HG03342 (cell line): ENCODE measurements around the gene MAML3.
A peak's percentile ranks its signal among the peaks of the same experiment; 100 is the strongest.

Experiments
- ATAC-seq: cut with Tn5 transposase; IDR thresholded peaks from one replicate; pipeline ENCODE4 v1.9.1; 2021; ENCODE audit warnings: mild to moderate bottlenecking, moderate library complexity; ENCODE audit not compliant: unreplicated experiment

MAML3 gene

DNA sequence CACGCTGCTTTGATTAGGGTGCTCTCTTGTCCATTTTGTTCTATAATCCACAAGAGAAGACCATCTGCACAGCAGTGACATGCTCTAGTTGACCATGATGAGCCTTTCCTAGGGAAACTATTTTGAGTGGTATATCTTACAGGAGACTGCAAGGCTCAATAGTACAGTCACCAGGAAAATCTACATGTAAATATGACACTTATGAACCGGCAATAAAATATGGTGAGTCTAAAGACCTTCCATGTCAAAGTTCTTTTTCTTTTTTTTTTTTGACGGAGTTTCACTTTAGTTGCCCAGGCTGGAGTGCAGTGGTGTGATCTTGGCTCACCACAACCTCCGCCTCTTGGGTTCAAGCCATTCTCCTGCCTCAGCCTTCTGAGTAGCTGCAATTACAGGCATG lies 384.6 kb downstream of the MAML3 start:
- no peak for ATAC-seq

DNA sequence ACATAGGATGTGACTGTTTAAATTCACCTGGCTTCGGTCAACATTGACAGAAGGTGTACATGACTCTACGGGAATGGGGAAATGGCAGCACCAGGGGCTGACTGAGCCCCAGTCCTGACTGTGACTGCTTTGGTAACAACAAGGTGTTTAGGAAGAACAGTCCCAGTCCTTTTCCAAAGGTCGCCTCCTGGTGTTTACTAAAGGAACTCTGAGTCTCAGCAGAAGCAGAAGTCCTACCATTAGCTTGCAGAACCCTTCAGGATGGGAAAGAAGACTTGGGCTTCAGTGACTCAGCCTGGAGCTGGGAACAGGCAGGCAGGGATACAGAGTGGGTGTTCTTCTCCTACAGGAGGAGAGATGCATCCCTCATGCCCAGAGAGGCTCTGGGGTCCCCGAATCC lies 385.1 kb downstream of the MAML3 start:
- no peak for ATAC-seq

DNA sequence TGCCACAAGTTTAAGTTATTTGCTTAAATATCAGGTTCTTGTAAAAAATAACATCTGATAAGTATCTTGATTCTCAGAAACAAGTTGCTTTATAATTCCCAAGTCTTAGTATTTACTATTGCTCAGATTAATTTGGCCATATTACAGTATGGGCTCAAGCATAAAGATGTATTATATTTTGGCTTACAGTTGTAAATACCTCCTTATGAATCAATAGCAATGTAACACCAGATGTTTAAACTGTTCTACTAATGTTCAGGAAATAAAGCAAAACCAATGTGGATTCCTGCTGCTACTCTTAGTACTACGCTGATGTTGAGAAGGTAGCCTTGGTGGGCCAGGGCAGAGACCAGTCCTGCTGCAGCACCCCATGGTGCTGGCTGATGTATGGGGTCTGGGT lies 385.6 kb downstream of the MAML3 start:
- ATAC-seq: no peak

DNA sequence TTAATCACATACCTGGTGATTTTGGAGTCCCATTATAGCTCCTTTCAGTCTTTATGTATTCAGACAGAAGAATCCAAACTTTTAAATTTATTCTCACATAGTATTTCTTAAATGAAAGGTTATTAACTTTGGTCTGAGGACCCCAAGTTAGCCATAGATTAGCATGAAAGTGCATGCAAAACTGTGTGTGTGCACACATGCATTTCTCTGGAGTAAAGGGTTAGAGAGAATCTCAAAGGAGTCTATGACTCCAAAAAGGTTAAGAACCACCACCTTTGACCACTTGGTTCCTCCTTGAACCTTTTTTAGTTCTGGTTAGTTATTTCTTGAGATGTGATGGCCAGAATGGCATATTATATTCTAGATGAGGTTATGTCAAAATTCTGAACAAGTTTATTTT lies 386.4 kb downstream of the MAML3 start:
- ATAC-seq: no peak

DNA sequence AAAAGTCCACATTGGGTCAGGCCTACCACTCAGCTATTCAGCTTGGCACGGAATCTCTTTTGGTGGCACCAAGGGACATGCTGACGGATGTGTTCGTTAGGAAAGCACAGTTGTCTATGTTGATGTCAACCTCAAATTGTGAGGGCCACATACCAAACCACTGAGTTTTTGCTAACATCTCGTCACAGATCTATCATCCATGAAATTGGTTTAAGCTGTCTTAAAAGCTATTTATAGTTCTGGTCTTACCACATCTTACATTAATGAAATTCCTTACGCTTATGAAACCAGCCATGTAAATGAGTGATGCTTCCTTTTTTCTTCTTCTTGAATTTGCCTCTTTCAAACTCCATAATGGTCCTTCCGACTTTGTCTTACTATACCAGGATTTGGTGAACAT lies 386.8 kb downstream of the MAML3 start:
- ATAC-seq: no peak

DNA sequence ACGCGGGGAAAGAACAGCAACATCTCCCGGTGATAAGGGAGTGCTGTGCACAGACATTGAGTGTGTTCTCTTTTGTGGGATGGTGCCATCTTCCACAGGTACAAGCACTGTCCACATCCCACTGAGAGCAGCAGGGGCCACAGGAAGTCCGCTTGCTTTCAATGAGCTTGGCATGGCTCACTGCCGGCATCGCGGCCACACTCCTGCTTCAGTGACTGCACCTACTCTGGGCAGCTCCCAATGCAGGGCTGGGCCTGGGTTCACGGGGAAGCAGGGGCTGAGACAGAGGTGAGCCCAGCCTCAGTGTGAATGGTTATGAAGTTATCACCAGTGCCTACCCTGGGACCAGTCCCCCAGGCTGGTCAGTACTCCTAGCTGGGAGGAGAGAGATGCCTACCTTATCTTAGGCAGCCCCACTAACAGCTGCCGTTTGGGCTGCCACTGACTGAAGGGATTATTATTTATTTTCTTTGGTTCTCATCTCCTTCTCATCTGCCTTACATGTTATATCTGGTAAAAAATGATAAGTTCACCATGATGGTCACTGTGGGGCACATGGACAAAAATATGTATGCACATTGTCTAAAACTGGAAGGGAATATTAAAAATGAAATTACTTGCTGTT lies 389.2 kb downstream of the MAML3 start:
- ATAC-seq: no peak

DNA sequence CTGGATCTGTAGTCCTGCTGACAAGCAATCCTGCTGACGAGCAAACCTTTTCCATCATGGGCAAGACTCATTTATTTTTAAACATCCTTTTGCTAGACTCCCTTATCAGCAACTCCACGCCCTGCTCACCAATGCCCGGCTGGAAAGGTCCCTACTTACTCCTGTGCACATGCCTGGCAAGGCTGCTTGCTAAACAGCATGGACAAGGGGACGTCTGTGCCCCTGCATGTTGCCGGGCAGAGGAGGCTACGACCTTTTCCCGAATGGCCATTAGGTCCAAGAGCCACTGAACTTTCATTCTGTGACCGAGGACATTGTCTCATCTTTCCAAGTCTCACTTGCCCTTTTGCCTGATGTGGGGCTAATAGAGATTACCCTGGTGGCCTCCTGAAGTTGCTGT lies 389.8 kb downstream of the MAML3 start:
- no peak for ATAC-seq

DNA sequence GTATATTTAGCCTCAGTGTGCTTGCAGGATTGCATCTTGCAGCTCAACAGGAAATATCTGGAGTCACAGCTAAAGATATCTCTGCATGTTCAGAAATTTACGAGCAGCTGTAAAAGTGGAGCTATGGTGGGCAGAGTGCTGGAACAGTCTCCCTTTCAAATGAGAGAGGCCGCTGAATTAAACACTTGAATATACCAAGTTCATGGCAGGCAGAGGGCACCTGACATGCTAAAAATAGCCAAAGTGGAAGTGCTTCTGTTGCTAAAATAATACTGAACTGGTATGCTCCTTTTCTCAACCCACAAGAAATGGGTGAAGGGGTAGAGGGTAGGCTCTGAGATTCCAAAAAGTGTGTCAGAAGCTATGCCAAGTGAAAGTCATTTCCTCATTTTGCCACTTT lies 390.3 kb downstream of the MAML3 start:
- no peak for ATAC-seq

DNA sequence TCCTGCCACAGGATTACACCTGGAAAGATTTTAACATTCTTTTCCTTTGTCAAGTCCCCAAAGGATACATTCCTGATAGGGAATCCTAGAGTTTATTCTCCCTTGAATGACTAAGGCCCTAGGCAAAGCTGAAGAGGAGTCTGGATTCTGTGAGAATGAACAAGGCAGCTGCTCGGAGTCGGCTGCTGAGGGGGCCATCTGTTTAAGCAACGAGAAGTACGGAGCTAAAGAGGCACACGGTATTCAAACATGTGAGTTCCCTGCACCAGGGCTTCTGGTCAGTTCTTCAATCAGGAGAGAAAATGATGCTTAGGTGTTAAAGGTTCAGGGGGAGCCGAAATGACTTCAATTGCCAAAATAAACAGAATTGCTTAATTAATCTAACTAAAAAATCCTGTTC lies 390.8 kb downstream of the MAML3 start:
- no peak for ATAC-seq

DNA sequence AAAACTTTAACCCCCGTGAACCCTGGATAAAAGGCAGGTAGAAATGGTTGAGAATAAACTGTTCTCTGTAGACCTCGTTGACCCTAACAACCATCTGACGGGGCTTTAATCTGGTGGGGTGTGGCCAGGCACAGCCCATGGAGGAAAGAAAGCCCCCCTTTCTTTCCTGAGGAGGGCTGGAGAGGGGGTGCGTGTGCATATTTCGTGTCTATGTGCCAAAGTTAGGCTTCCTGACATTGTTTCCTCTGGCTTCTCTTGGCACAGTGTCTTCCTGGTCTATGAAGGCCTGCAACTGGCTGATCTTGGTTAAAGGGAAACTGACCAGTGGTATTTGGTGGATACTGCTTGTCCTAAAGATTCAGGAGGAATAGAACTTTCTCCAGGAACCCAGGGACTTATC lies 391.3 kb downstream of the MAML3 start:
- no peak for ATAC-seq

DNA sequence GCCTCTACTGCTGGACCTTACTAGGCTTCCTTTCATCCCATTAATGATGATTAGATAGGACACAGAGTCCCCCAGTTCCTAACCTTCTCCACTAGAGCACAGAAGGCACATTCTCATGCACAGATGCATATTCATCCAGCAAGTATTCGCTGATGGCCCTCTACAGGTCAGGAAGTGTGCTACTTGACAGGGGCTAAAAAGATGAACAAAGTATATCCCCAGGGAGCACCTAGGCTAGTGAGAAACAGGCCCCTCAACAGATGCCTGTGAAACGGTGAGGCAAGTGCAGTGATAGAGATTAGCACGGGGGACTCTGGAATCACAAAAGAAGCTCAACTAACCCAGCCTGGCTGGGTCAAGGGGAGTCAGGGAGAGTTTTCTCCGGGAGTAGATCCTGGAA lies 392.5 kb downstream of the MAML3 start:
- ATAC-seq: peak; percentile 66

DNA sequence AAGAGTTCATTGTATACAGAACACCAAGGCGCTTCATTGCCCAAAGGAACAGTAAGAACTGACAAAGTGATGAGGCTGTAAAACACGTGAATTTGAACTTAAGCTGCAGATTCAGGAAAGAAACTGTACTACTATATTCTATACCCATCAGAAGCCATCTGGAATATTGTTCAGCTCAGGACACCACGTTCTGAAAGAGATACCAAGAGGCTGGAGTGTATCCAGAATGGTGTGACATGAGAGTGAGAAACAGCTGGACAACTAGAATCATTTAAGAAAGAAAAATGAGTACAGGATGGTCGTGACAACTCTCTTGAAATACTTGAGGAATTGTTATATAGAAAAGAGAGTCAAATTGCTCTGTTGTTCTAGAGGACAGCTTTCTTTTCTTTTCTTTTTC lies 393.4 kb downstream of the MAML3 start:
- no peak for ATAC-seq

DNA sequence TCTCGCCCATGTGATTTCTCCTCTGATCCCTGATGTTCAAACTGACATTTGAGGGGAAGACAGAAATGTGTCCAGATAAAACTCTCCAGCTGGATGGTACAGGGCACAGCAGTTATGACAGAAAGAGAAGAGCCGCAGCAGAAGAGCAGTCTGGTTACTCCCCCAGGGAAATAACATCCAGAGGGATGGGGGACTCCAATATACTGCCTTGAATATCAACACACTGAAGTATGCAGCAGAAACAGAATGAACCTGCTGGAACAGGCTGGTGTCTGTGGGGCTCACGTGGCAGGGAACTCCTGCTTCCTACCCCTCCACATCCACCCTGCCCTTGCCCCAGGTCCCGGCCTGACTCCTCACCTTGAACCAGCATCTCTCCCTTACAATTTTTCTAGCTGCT lies 394.9 kb downstream of the MAML3 start:
- ATAC-seq: no peak

DNA sequence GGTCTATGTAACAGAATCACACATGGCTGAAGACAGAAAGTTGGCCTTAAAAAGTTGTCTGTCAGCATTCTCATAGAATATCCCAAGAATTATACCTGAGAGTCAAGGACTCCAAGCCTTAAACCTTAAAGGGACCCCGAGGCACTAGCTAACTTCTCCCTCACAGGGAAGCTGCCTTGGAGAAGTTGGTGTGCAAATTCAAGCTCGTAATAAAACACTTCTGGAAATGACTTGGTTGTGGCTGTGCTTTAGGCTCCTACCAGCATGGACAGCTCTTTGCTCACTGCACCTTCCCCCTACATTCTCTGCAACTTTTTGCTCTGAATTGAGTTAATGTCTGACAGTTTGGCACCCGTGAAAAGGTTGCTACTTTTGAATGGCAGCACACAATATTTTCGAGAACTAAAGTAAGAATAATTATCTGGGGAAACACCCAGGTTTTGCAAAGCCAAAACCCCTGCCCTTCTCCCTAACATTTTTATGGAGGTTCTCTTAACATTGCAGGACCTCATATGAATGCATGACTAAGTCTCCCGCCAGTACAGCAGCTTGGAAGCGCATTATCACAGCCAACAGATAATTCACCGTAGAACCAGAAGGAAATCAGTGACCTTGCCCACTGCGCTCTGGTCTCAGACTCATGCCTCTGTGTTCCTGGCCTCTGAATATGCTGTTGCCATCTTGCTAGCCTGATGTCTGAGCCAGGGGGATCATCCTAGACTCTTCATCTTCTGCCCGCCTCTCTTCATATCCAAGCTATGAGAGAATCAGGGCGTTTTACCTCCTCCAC lies 397.4 kb downstream of the MAML3 start:
- no peak for ATAC-seq

DNA sequence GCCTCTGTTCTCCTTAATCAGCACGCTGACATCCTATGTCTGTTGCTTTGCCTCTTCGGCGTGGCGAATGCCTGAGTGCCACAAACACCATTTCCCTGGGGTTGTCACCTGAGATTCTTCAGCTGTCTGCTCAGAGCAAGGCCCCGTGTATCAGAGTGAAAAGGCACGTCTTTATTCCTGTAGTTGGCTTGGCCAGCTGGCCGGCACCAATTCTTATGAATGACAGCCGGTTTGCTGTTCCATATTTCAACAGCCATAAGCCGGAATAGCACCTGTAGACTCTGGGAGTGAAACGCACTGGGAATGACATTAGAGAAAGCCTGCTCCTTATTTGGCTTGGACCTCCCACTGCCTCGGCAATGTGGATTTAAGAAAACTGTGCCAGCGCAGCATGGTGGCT lies 399.0 kb downstream of the MAML3 start:
- ATAC-seq: no peak

DNA sequence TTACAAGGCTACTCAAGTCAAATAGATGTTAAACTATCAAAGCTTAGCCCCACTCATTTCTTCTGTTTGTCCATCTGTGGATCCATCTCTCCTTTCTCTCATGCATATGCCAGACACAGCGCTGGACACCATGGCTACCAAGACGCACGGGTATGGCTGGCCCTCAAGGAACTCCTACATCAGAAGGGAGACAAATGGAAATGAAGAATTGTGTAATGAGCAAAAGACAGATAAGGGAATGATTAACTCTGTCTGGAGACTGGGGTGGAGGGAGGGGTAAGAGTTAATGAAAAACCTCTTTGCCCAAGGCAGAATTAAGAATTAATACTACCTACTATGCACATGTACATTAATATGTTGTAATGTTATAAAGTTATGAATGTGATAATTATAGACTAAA lies 400.3 kb downstream of the MAML3 start:
- ATAC-seq: no peak

DNA sequence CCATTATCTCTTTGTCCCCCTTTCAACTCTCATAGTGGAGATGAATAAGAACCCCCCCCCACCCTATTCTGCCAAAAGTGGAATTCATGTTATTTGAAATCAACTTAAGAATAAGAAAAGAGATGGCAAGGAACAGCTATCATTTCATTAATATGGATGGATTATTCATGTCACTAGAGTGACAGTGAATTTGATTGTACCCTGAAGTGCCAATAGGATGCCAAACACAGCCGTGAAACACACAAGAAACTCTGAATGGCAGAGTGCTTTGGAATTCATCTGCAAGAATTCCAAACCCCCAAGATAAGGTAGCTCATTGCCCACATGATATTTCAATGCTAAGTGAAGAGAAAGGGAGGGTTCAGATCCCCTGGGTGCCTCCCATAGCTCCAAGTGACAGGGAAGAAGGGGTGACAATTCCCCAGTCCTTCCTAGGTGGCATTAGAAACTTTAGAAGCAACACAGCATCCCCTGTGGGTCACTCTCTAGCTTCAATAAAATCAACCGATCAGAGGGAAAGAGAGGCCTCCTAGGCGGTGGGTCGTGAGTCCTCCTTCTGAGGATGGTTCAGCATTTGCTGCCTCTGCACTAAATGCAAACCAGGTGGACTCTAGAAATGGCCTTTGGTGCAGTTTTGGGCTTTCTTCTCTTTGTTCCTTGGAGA lies 404.0 kb downstream of the MAML3 start:
- ATAC-seq: no peak

DNA sequence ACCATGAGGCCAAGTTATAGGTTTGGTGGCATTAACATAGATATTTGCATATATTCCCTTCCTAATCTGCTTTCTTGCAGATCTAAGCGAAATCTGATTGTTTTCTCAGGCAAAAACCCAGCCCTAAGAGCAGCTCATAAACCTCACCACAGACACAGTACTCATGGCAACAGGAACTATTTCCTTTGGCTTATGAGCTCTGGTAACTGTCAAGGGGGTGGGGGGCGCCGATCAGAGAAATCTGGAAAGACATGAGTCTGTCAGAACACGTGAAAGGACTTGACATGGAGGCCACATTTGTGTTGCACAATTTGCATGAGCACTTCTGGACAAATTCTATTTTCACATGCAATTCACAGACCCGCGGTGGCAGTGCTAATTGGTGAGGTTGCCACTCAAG lies 404.6 kb downstream of the MAML3 start:
- no peak for ATAC-seq

DNA sequence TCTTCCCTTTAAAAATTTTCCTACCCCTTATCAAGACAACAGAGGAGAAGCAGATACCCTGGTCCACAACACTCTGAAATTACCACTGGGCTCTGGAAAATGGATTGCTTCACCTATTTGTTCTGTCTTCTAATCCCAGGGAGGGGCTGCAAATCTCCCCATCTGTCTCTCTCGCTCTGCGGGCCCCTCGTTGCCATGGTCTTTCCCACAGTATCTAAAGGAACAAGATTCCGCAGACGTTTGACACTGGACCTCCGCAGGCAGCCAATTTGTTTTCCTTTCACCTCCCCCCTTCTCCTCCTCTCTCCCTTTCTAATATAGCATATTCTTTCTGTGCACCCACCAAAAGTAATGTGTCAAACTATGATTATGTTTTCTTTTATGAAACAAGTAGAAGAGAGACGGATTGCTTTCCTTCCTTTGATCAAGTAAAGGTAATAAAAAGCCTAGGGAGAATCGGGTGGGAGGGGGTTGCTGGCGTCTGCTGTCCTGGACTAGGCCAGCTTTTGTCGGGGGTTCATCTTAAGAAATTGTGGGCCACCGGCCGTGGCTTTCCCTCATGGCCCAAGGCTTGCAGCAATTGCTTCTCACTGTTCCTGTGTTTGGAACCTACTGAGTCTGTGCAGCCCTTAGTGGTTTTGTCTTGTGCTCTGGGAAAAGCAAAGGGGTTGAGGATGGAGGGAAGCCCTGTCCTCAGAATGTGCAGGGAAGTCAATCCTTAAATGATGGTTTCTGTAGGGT lies 407.4 kb downstream of the MAML3 start:
- no peak for ATAC-seq

DNA sequence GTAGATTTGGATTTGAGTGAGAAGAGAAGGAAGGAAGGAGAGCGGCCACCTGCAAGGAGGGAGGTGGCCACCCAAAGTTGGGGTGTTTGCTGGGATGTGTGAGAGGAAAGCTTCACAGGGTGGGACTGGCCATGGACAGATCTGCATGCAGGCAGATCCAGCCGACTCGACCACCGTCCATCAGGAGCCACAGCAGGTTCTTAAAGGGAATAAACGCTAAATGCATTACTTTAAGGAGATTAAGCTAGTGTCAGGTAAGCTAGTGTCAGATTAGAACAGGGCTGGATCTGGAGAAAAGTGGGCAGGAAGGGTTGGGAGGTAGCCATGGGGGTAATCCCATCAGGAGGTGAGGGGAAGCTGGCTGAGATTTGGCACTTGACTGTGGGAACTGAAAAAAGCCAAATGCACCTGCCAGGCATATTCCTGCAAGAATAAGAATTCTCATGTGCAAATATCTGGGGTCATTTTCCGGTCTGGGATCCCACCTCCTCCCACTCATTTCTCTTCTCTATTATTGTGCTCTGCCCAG lies 408.8 kb downstream of the MAML3 start:
- no peak for ATAC-seq

DNA sequence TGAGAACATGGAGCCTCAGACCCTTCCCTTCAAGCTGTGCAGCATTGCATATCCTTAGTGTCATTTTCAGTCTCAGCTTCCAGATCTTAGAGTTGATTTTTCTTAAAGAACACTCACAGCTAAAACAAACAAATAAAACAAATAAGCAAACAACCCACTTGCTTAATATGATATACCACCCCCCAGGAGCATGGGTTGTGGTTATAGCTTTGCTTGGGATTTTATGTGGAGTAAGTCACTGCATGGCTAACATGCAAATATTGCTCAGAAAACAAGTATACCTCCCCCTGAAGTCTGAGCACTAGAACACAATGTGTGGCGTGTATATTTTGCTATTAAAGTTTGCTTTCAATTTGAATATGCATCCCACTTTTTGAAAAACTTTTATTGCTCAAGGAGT lies 409.8 kb downstream of the MAML3 start:
- ATAC-seq: no peak
